B cell (primary cell): ENCODE results near the gene FSD1. TPM values are rescaled to one million over a fixed set of nuclear protein-coding genes. Genes with fewer than 3 reads are reported as not detected.

Source experiments
- ATAC-seq: fragments of 200-7000 bp; cut with Tn5 transposase; one replicate; pipeline ENCODE4 v1.10.0; 2021; ENCODE audit warnings: low read depth, mild to moderate bottlenecking, moderate number of reproducible peaks, moderate library complexity
- CTCF ChIA-PET: fragments of 350-600 bp; sonication (Branson Sonifier 250); formaldehyde crosslinking; loops from one replicate; lab custom pipeline; 2021; ENCODE audit warnings: antibody characterized with exemption, inconsistent platforms; lab: Charles Lee
- POLR2A ChIA-PET: fragments of 350-600 bp; sonication (Branson Sonifier 250); formaldehyde crosslinking; loops from one replicate; lab custom pipeline; 2021; ENCODE audit warnings: antibody characterized with exemption; lab: Charles Lee
- DNase-seq: peaks from one replicate; pipeline ENCODE4 v3.0.0; 2013
- H2AFZ ChIP-seq: 2 replicates; pipeline ENCODE4 v1.6.1; 2012; ENCODE audit warnings: mild to moderate bottlenecking, low read depth, low read length; ENCODE audit not compliant: insufficient read depth, poor library complexity, severe bottlenecking
- H3K27ac ChIP-seq, 2 donors: 1 replicate in 1 of 2; 2 replicates in 1 of 2; pipeline ENCODE4 v1.5.1; 2012 to 2013; ENCODE audit warnings: low read length in 2 of 2, mild to moderate bottlenecking in 2 of 2, moderate library complexity in 1 of 2
- H3K27me3 ChIP-seq, 4 experiments: fragments of 200-600 bp in 1 of 4; sonication (generic) in 1 of 4; replicated peaks in 1 of 4; 1 replicate in 2 of 4; 2 replicates in 2 of 4; pipeline versions ENCODE4 v1.6.1 to v1.7.0; 2013 to 2016; ENCODE audit warnings: low read length in 3 of 4, mild to moderate bottlenecking in 2 of 4, mixed read lengths in 1 of 4, moderate library complexity in 1 of 4; ENCODE audit not compliant: insufficient read depth in 4 of 4, control insufficient read depth in 3 of 4; ENCODE audit errors: control extremely low read depth in 1 of 4
- H3K36me3 ChIP-seq, 2 experiments: replicated peaks in 1 of 2; 1 replicate in 1 of 2; 2 replicates in 1 of 2; pipeline versions ENCODE4 v1.6.1 to v1.7.1; 2013; ENCODE audit warnings: low read length in 1 of 2; ENCODE audit not compliant: insufficient read depth in 2 of 2, control insufficient read depth in 1 of 2; ENCODE audit errors: control extremely low read depth in 1 of 2, extremely low read depth in 1 of 2
- H3K4me1 ChIP-seq, 2 donors: fragments of 200-600 bp in 1 of 2; sonication (generic) in 1 of 2; 1 replicate in 1 of 2; 2 replicates in 1 of 2; pipeline versions ENCODE4 v1.5.1 to v1.6.1; 2013 to 2017; ENCODE audit warnings: low read length in 2 of 2; ENCODE audit not compliant: control insufficient read depth in 2 of 2, insufficient read depth in 2 of 2
- H3K4me2 ChIP-seq: replicated peaks from 2 replicates; pipeline ENCODE3; 2012; ENCODE audit warnings: mild to moderate bottlenecking, low read depth, low read length; ENCODE audit not compliant: poor library complexity, severe bottlenecking
- H3K4me3 ChIP-seq, 5 experiments: fragments of 200-600 bp in 1 of 5; sonication (generic) in 1 of 5; 1 replicate in 3 of 5; 2 replicates in 2 of 5; pipeline versions ENCODE4 v1.5.1 to v1.7.0; 2011 to 2016; ENCODE audit warnings: low read length in 4 of 5, mild to moderate bottlenecking in 4 of 5, low read depth in 2 of 5, control low read depth in 1 of 5, moderate library complexity in 1 of 5; ENCODE audit not compliant: insufficient read depth in 1 of 5; ENCODE audit errors: control extremely low read depth in 1 of 5, extremely low read depth in 1 of 5
- H3K79me2 ChIP-seq: fragments of 200-600 bp; sonication (generic); one replicate; pipeline ENCODE4 v1.6.0; 2016; ENCODE audit warnings: low read length; ENCODE audit not compliant: control insufficient read depth, insufficient read depth
- H3K9ac ChIP-seq: fragments of 200-600 bp; sonication (generic); 2 replicates; pipeline ENCODE4 v1.6.1; 2017; ENCODE audit warnings: mild to moderate bottlenecking, low read length, moderate library complexity
- H3K9me3 ChIP-seq, 3 donors: one replicate each; pipeline versions ENCODE4 v1.6.1 to v1.7.1; 2013; ENCODE audit warnings: low read length in 2 of 3; ENCODE audit not compliant: control insufficient read depth in 2 of 3, insufficient read depth in 1 of 3; ENCODE audit errors: control extremely low read depth in 1 of 3
- H4K20me1 ChIP-seq: 2 replicates; pipeline ENCODE4 v1.6.0; 2012; ENCODE audit warnings: mild to moderate bottlenecking, low read length; ENCODE audit not compliant: insufficient read depth, control insufficient read depth, poor library complexity, severe bottlenecking
- H3K27ac Mint-ChIP-seq: one replicate; pipeline ENCODE4 v1.8.0; 2021; ENCODE audit warnings: mixed read lengths
- H3K27me3 Mint-ChIP-seq: one replicate; pipeline ENCODE4 v1.8.0; 2021; ENCODE audit warnings: mixed read lengths
- H3K4me1 Mint-ChIP-seq: one replicate; pipeline ENCODE4 v1.8.0; 2021; ENCODE audit warnings: mixed read lengths
- H3K4me3 Mint-ChIP-seq: one replicate; pipeline ENCODE4 v1.8.0; 2021; ENCODE audit warnings: mixed read lengths
- H3K9me3 Mint-ChIP-seq: one replicate; pipeline ENCODE4 v1.8.0; 2022; ENCODE audit warnings: mixed read lengths; ENCODE audit not compliant: insufficient read depth
- CTCF ChIP-seq: fragments of 200-600 bp; IDR thresholded peaks from one replicate; pipeline ENCODE4 v1.8.0; 2022; ENCODE audit warnings: antibody characterized with exemption, mild to moderate bottlenecking
- EZH2 ChIP-seq: IDR thresholded peaks from 2 replicates; pipeline ENCODE4 v1.6.1; 2012; ENCODE audit warnings: borderline replicate concordance, low read depth, mild to moderate bottlenecking, moderate library complexity, low read length; ENCODE audit not compliant: insufficient read depth, poor library complexity, severe bottlenecking
- whole genome bisulfite sequencing: methylation state at CpG from one replicate; pipeline ENCODE4 v1.1.5; 2013; ENCODE audit warnings: missing lambda C conversion rate; ENCODE audit not compliant: insufficient coverage; 5-methylcytosine and 5-hydroxymethylcytosine counted together
- intact Hi-C: fragments of 100-400 bp; cut with micrococcal nuclease; formaldehyde crosslinking; loops from one replicate; pipeline ENCODE4 v1.10.0; 2022
- polyA plus RNA-seq: library from polyadenylated mRNA; depleted of rRNA; stranded (reverse); fragments of >200 nt; gene quantifications from 2 replicates; pipeline ENCODE4 v1.2.3, GENCODE V29; 2012
- total RNA-seq, 2 donors: library from RNA; stranded (reverse); fragments of 120-200 nt in 1 of 2; gene quantifications; 1 replicate in 1 of 2; 2 replicates in 1 of 2; pipeline versions ENCODE4 v1.2.3 to v1.2.4, GENCODE V29; 2013 to 2022

Gene FSD1
- total and polyA plus RNA-seq, 2 donors (not counting 1 experiment from before 2014, with no cell fraction given) = 2.7 to 2.8 TPM

DNA sequence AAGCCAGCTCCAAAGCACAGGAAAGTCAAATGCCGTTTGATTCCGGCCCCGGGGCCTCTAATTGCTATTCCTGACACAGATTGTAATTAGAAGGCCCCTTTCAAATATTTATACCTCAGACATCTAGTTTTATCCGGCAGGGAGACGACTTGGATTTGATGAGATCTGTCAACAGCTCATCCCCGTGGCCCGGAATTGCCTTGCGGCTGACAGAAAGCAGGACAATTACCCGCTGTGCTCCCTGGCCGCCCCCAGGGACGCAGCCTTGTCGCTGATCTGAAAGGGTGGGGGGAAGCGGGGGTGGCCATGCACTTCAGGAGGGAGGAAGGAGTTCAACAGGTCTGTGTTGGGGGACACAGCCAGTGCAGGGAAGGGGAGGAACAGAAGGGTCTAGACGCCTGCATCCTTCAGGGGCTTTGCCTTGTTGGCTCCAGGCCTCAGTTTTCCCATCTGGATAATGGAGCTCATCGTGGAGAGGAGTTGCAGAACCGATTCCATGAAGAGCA is 27.2 kb upstream of the FSD1 start:
- peaks cover 0 to 6% (median 0%) of the 10 kb centered on the region in 3 donors for H3K9me3 ChIP-seq
- no peak overlapping the region for H3K9ac ChIP-seq
- no peak overlapping the region for H3K27ac ChIP-seq
- POLR2A ChIA-PET = no interaction called here
- no peak for ATAC-seq
- no peaks in the 10 kb centered on the region for H3K79me2 ChIP-seq
- no peaks in the 10 kb centered on the region for H4K20me1 ChIP-seq
- WGBS = 78% methylated on average over 16 of the region's 16 CpGs
- intact Hi-C loops = no loop called here
- no peak overlapping the region for H2AFZ ChIP-seq
- CTCF ChIA-PET = interaction anchor here (0.9 to 1.5 kb wide), 2 partner anchors 9 to 10 kb away, joined by 3 to 4 read pairs; no protein-coding TSS in a partner anchor
- Mint-ChIP-seq H3K27ac (no peak overlapping the region), H3K9me3 (no peaks in the 10 kb centered on the region), H3K27me3 (peaks cover 10% of the 10 kb centered on the region), H3K4me1 (peaks cover 4% of the 10 kb centered on the region), H3K4me3 (no peak overlapping the region)
- DNase-seq = no peak
- no peak overlapping the region for H3K4me2 ChIP-seq
- peaks cover 4 to 8% of the 10 kb centered on the region in 2 donors for H3K4me1 ChIP-seq
- no peak for TF ChIP-seq CTCF
- no peak for TF ChIP-seq EZH2
- no peaks in the 10 kb centered on the region for H3K36me3 ChIP-seq
- peaks cover 0 to 21% (median 4%) of the 10 kb centered on the region in 4 experiments for H3K27me3 ChIP-seq
- H3K4me3 ChIP-seq = no peak overlapping the region

GRCh38 chr19:4278010-4278409 is 26.4 kb upstream of the FSD1 start:
- Histone ChIP-seq H3K4me1 (peaks cover 4 to 8% of the 10 kb centered on the region in 2 donors), H3K27me3 (peaks cover 0 to 21% (median 4%) of the 10 kb centered on the region in 4 experiments), H3K4me3 (no peak overlapping the region), H3K79me2 (no peaks in the 10 kb centered on the region), H3K4me2 (no peak overlapping the region), H3K27ac (no peak overlapping the region), H3K36me3 (no peaks in the 10 kb centered on the region), H3K9ac (no peak overlapping the region), H2AFZ (no peak overlapping the region), H3K9me3 (no peaks in the 10 kb centered on the region), H4K20me1 (no peaks in the 10 kb centered on the region)
- ATAC-seq = no peak
- DNase-seq = no peak
- peaks cover 10% of the 10 kb centered on the region for H3K27me3 Mint-ChIP-seq
- intact Hi-C loops = no loop called here
- H3K9me3 Mint-ChIP-seq = no peaks in the 10 kb centered on the region
- no peak overlapping the region for H3K27ac Mint-ChIP-seq
- TF ChIP-seq CTCF (no peak), EZH2 (no peak)
- POLR2A ChIA-PET = interaction anchor here (0.6 kb wide), 1 partner anchor 14 kb away, joined by 7 read pairs; no protein-coding TSS in a partner anchor
- peaks cover 4% of the 10 kb centered on the region for H3K4me1 Mint-ChIP-seq
- CTCF ChIA-PET = no interaction called here
- 15% methylated on average over 4 of the region's 4 CpGs for WGBS
- no peak overlapping the region for H3K4me3 Mint-ChIP-seq
